ENCODE results near the gene TMEM253.

TMEM253 gene

GRCh38 chr14:21136024-21136423, 35.2 kb downstream of the TMEM253 start:
- DNase-seq (ENCODE audit: low read depth in 2 of 2): peak; percentile 26 to 35
- H3K4me3 ChIP-seq (replicated peaks in 1 of 2; ENCODE audit: low read depth in 2 of 2, low read length in 2 of 2): no peak overlapping the region
- peak; percentile 62 for TF ChIP-seq CTCF (IDR thresholded peaks at IDR 0.05; ENCODE audit: low read depth, low read length)

- no peak for DNase-seq (ENCODE audit: low read depth in 2 of 2)
- no peak overlapping the region for H3K4me3 ChIP-seq (replicated peaks in 1 of 2; ENCODE audit: low read depth in 2 of 2, low read length in 2 of 2)
- TF ChIP-seq CTCF (IDR thresholded peaks at IDR 0.05; ENCODE audit: low read depth, low read length): no peak
Observed at GRCh38 chr14:21142357-21142756, 41.5 kb downstream of the TMEM253 start.

DNA sequence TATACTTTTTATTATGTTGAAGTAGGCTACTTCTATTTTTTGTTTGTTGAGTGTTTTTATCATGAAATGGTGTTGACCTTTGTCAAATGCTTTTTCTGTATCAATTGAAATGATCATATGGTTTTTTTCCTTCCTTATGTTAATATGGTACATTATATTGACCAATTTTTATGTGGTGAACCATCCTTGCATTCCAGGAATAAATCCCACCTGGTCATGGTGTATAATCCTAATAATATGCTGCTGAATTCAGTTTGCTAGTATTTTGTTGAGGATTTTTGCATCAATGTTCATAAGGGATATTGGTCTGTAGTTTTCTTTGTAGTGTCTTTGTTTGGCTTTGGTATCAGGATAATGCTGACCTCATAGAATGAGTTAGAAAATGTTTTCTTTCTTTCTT, 44.6 kb downstream of the TMEM253 start:
- DNase-seq (ENCODE audit: low read depth in 2 of 2): no peak
- H3K4me3 ChIP-seq (replicated peaks in 1 of 2; ENCODE audit: low read depth in 2 of 2, low read length in 2 of 2): no peak overlapping the region
- TF ChIP-seq CTCF (IDR thresholded peaks at IDR 0.05; ENCODE audit: low read depth, low read length): no peak

DNA sequence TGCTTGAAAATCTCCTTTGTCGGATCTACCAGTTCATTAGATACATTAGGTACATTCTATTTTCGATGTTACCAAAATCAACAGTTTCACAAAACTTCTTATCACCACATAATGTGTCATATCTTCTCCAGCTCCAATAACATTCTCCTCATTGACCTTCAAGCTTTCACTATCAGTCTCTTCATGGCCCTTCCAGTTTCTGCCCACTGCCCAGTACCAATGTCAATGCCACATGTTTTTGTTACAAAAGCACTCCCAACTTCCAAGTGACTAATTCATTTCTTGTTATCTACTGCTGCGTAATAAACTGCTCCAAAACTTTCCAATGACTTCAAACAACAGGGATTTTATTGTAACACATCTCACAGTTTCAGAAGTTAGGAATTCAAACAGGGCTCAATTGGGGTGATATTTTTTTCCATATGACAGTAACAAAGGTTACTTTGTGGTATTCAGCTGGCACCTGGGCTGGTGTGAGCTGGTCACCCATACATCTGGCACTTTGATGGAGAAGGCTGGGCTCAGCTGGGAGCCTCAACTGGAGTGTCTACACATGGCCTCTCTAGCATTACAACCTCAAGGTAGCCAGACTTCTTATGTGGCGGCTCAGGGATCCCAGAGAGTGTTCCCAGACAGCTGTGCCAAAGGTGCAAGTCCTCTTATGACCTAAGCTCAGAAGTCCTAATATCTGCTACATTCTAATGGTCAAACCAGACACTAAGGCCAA, 48.9 kb downstream of the TMEM253 start:
- TF ChIP-seq CTCF (IDR thresholded peaks at IDR 0.05; ENCODE audit: low read depth, low read length): no peak
- DNase-seq (ENCODE audit: low read depth in 2 of 2): no peak
- H3K4me3 ChIP-seq (replicated peaks in 1 of 2; ENCODE audit: low read depth in 2 of 2, low read length in 2 of 2): no peak overlapping the region
